ENCODE results near the gene REEP1. TPM values are rescaled to one million over a fixed set of nuclear protein-coding genes. Genes with fewer than 3 reads are reported as not detected.

Gene REEP1
- total RNA-seq, 1 donor = 0.36 TPM

- TF ChIP-seq, protein P1, sequence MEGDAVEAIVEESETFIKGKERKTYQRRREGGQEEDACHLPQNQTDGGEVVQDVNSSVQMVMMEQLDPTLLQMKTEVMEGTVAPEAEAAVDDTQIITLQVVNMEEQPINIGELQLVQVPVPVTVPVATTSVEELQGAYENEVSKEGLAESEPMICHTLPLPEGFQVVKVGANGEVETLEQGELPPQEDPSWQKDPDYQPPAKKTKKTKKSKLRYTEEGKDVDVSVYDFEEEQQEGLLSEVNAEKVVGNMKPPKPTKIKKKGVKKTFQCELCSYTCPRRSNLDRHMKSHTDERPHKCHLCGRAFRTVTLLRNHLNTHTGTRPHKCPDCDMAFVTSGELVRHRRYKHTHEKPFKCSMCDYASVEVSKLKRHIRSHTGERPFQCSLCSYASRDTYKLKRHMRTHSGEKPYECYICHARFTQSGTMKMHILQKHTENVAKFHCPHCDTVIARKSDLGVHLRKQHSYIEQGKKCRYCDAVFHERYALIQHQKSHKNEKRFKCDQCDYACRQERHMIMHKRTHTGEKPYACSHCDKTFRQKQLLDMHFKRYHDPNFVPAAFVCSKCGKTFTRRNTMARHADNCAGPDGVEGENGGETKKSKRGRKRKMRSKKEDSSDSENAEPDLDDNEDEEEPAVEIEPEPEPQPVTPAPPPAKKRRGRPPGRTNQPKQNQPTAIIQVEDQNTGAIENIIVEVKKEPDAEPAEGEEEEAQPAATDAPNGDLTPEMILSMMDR (IDR thresholded peaks at IDR 0.05; ENCODE audit: extremely low read depth, low read depth, low read length) = no peak
- Histone ChIP-seq H3K4me1 (ENCODE audit: insufficient read depth, low read length) (no peaks in the 10 kb centered on the region), H3K27me3 (ENCODE audit: insufficient read depth, low read length) (peaks cover 15% of the 10 kb centered on the region), H3K9me3 (ENCODE audit: low read depth, low read length) (no peaks in the 10 kb centered on the region), H3K36me3 (ENCODE audit: insufficient read depth, low read length) (no peaks in the 10 kb centered on the region), H2AFZ (ENCODE audit: low read length) (no peak overlapping the region), H3K79me2 (ENCODE audit: insufficient read depth, low read length) (no peaks in the 10 kb centered on the region), H3K4me3 (ENCODE audit: insufficient read depth, low read length) (no peak overlapping the region), H4K20me1 (ENCODE audit: insufficient read depth, low read length) (no peaks in the 10 kb centered on the region), H3K4me2 (ENCODE audit: insufficient read depth, low read length) (no peak overlapping the region), H3K27ac (ENCODE audit: low read depth, low read length) (no peak overlapping the region)
- DNase-seq (ENCODE audit: insufficient read length, low spot score, missing footprints) = no peak
Observed at GRCh38 chr2:86313341-86313740, 24.1 kb downstream of the REEP1 start.

- Histone ChIP-seq H3K9me3 (ENCODE audit: low read depth, low read length) (no peaks in the 10 kb centered on the region), H3K27ac (ENCODE audit: low read depth, low read length) (no peak overlapping the region), H3K4me1 (ENCODE audit: insufficient read depth, low read length) (no peaks in the 10 kb centered on the region), H2AFZ (ENCODE audit: low read length) (no peak overlapping the region), H3K79me2 (ENCODE audit: insufficient read depth, low read length) (no peaks in the 10 kb centered on the region), H3K36me3 (ENCODE audit: insufficient read depth, low read length) (no peaks in the 10 kb centered on the region), H4K20me1 (ENCODE audit: insufficient read depth, low read length) (no peaks in the 10 kb centered on the region), H3K4me3 (ENCODE audit: insufficient read depth, low read length) (no peak overlapping the region), H3K4me2 (ENCODE audit: insufficient read depth, low read length) (no peak overlapping the region), H3K27me3 (ENCODE audit: insufficient read depth, low read length) (peaks cover 15% of the 10 kb centered on the region)
- DNase-seq (ENCODE audit: insufficient read length, low spot score, missing footprints) = no peak
- TF ChIP-seq, protein P1 (IDR thresholded peaks at IDR 0.05; ENCODE audit: extremely low read depth, low read depth, low read length) = no peak
Observed at GRCh38 chr2:86311879-86312278, 25.5 kb downstream of the REEP1 start.

DNA sequence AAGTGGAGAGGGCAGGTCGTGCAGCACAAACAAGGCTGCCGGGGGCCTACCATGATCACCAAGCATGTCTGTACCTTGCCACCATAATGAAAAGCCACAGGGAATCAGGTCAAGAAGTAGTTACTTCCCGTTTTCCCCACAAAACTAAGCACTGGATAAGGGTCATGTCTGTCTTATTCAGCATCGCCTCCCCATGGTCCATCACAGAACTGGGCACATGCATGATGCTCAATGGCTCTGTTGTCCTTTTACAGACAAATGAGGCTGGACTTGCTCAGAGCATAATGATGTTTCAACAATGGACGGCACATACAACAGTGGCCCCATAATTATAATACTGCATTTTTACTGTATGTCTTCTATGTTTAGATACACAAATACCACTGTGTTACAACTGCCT, 27.5 kb downstream of the REEP1 start:
- DNase-seq (ENCODE audit: insufficient read length, low spot score, missing footprints) = no peak
- peaks cover 18% of the 10 kb centered on the region for H3K27me3 ChIP-seq (ENCODE audit: insufficient read depth, low read length)
- no peaks in the 10 kb centered on the region for H3K9me3 ChIP-seq (ENCODE audit: low read depth, low read length)
- H3K4me2 ChIP-seq (ENCODE audit: insufficient read depth, low read length) = no peak overlapping the region
- no peak overlapping the region for H3K4me3 ChIP-seq (ENCODE audit: insufficient read depth, low read length)
- no peaks in the 10 kb centered on the region for H4K20me1 ChIP-seq (ENCODE audit: insufficient read depth, low read length)
- no peak overlapping the region for H2AFZ ChIP-seq (ENCODE audit: low read length)
- no peaks in the 10 kb centered on the region for H3K4me1 ChIP-seq (ENCODE audit: insufficient read depth, low read length)
- no peaks in the 10 kb centered on the region for H3K36me3 ChIP-seq (ENCODE audit: insufficient read depth, low read length)
- no peak overlapping the region for H3K27ac ChIP-seq (ENCODE audit: low read depth, low read length)
- TF ChIP-seq, protein P1 (IDR thresholded peaks at IDR 0.05; ENCODE audit: extremely low read depth, low read depth, low read length) = no peak
- no peaks in the 10 kb centered on the region for H3K79me2 ChIP-seq (ENCODE audit: insufficient read depth, low read length)

DNA sequence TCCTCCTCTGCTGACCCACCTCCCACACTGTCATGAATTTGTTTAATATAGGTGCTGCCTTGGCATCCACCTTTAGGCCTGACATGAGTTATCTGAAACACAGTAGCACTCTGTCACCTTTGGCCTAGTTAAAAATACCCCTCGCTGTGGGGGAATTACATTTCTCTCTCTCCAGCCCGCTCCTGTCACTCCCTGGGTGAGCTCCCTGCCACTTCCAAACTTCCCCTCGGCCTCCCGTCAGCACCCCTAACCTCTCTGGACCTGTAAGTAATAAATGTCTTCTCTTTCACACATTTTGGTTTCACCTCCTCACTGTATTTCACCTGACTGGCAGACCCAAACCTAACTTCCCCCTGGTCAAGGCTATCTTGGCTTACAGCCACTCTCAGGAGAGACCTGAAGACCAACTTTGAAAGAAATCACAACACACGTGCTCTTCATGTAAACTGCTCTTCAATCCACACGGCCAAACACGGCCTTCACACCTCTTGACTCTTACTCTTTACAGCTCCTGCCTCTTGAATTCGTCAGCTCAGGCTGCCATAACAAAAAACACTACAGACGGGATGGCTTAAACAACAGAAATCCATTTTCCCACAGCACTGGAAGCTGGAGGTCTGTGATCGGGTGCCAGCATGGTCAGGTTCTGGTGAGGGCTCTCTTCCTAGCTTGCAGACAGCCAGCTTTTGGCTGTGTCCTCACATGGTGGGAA, 28.3 kb downstream of the REEP1 start:
- no peak for DNase-seq (ENCODE audit: insufficient read length, low spot score, missing footprints)
- Histone ChIP-seq H3K36me3 (ENCODE audit: insufficient read depth, low read length) (no peaks in the 10 kb centered on the region), H3K9me3 (ENCODE audit: low read depth, low read length) (no peaks in the 10 kb centered on the region), H3K4me2 (ENCODE audit: insufficient read depth, low read length) (no peak overlapping the region), H4K20me1 (ENCODE audit: insufficient read depth, low read length) (no peaks in the 10 kb centered on the region), H2AFZ (ENCODE audit: low read length) (no peak overlapping the region), H3K4me1 (ENCODE audit: insufficient read depth, low read length) (no peaks in the 10 kb centered on the region), H3K27ac (ENCODE audit: low read depth, low read length) (no peak overlapping the region), H3K79me2 (ENCODE audit: insufficient read depth, low read length) (no peaks in the 10 kb centered on the region), H3K4me3 (ENCODE audit: insufficient read depth, low read length) (no peak overlapping the region), H3K27me3 (ENCODE audit: insufficient read depth, low read length) (peaks cover 25% of the 10 kb centered on the region)
- TF ChIP-seq, protein P1 (IDR thresholded peaks at IDR 0.05; ENCODE audit: extremely low read depth, low read depth, low read length) = no peak

Measured in osteoblast (primary cell).